GM11168 (cell line): ENCODE data around the gene GNAT2.

Experiments used
- in situ Hi-C: fragments of 300-500 bp; cut with MboI; formaldehyde crosslinking; loops from one replicate; pipeline ENCODE4 v1.12.0; 2022; ENCODE audit warnings: low sequenced_read_pairs; ENCODE audit not compliant: unreplicated experiment

Gene GNAT2

DNA sequence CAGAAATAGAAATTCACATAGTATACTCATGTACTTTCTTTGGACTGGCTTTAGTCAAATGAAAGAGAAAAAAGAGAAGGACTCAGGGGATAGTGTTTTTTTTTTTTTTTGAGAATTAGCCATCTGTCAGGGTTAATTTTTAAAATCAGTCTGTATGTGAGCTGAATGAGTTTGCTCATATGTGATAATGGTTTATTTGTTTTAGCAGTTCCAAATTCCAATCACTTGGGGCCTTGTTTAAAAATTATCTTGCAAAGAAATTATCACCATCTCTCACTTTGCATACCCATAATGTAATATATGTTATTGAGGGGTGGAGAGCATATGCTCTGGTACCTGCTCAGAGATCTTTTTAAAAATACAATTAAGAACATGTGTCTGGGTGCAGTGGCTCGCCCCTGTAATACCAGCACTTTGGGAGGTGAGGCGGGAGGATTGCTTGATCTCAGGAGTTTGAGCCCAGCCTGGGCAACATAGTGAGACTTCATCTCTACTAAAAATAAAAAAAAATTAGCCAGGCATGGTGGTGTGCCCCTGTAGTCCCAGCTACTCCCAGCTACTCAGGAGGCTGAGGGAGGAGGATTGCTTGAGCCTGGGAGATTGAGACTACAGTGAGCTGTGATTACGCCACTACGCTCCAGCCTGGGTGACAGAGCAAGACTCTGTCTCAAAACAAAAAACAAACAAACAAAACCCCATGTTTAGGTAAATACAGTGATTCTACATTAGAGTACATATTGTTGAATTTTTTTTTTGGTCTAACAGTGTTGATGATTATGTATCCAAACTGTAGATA lies 51.3 kb downstream of the GNAT2 start:
- in situ Hi-C loops = no loop called here

GRCh38 chr1:109566982-109567381 lies 52.4 kb downstream of the GNAT2 start:
- in situ Hi-C loops = no loop called here

DNA sequence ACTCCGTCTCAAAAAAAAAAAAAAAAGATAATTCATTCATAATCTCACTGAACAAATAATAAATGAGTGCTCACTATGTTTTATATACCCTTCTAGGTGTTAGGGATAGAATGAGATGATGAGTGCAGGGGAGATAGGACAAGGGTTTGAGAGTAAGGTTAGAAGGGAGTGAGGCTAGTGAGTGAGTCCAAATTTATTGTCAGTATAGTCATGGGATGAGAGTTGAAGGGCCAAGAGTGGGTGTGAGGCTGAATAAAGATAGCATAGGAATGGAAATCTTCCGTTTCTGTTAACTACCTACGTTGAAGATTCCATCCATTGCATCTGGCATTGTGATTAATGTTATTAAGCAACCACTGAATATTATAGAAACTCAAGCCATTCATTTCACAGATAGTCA lies 54.2 kb downstream of the GNAT2 start:
- in situ Hi-C loops = no loop called here

DNA sequence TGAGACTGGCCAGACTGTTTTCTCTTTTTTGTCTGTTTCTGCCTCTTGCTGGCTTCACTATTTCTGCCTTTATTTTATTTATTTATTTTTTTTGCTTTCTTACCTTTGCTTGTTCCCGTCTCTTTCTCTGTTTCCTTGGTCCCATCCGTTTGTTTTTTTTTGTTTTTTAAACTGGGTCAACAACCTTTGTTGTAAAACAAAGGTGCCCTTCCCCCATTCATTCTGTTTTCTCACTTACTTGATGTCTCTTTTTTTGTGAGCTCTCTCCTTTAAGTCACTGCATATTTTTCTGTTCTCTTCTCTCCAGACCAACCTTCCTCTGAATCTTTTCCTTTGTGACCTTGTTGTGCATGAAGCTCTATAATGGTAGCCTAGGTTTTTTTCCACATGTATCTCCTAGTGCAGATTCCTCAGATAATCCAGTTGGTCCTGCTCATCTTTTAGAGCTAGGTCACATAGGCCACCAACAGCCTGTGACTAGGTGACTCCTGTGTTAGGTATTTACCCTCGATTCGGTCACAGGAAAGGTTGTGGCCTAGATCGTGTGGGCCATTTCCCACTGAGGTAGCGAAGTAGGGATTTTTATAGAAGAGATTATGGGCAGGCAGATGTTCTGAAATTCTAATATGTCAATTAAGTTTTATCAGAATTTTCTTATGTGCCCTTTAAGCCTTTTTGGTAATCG lies 55.1 kb downstream of the GNAT2 start:
- in situ Hi-C loops = no loop called here

DNA sequence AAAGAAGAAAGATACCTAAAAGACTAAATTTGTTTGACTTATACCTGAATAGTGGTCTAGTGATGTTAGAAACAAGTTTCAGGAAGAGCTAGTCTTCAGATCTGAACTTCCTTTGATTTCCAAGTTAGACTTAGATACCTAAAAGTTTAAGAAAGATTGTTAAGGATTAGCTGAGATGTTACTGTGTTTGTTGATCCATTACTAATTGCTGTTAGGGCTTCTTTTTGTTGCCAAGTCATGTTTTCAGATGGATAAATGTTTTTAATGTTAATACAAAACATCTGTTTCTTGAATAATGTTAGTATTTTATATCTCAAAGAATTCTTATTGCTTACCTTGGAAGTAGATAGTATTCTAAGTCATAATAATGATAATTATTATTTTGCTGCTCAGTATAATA lies 59.4 kb downstream of the GNAT2 start:
- in situ Hi-C loops = no loop called here

- in situ Hi-C loops = no loop called here
These were observed 61.9 kb downstream of the GNAT2 start for GRCh38 chr1:109557520-109557919.

- in situ Hi-C loops = no loop called here
These were observed 62.9 kb downstream of the GNAT2 start for GRCh38 chr1:109556563-109556962.
